HG02943 (cell line): ENCODE results near the gene CHST12.

Experiments used
- ATAC-seq: cut with Tn5 transposase; IDR thresholded peaks from one replicate; pipeline ENCODE4 v1.9.1; 2021; ENCODE audit warnings: mild to moderate bottlenecking, low read depth, moderate library complexity; ENCODE audit not compliant: unreplicated experiment

Gene CHST12

DNA sequence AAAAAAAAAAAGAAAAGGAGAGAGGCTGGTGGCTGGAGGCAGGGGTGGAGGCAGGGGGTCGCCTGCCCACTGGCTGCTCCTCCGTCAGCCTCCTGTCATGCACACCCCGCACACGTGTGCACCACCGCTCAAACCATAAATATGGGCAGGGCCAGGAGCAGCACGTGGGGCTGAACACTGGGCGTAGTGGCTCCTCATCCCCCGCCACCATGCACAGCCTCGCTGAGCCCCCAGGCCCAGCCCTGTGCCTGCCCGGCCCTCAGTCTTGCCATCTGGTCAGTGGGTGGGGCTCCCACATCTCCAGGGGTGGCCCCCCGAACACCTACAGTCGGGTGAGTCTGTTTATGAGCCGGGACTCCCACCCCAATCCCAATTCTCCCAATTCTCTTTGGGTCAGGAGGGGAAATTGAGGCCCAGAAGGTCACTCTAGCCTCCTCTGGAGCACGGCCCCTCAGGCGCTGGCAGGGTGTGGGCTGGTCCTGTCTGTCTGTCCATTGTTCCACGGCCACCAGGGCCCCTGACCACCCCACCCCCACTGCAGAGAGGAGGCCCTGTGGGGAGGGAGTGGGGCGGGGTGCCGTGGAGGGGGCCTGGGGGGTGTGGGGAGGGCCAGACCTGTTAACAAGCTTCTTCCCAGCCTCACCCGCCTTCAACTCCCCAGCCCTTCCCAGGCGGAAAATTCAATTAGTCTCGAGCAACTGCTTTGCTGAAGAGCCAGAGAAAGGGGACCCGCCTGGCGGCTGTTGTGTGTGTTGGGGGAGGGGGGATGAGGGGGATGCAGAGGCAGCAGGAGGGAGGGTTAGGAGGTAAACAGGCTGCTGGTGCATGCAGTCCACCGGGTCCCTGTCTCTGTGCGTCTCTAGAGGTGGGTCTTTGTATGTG lies 92.2 kb downstream of the CHST12 start:
- no peak for ATAC-seq

DNA sequence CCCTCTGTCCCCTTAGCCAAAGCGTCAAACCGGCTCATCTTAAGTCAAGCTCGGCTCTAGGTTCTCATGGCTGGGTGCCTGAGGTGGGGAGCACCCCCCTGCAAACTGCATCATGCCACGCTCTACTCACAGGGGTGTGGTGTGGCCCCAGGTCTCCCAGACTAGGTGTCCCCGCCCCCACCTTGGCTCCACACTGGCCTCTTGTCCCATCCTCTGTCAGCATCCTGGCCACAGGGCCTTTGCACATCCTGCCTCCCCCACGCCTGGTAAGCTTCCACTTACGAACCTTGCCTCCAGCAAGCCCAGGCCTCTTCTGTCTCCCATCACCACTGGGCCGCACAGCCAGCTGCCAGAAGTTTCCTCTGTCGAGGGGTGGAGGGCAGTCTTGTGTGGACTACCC lies 93.0 kb downstream of the CHST12 start:
- no peak for ATAC-seq

DNA sequence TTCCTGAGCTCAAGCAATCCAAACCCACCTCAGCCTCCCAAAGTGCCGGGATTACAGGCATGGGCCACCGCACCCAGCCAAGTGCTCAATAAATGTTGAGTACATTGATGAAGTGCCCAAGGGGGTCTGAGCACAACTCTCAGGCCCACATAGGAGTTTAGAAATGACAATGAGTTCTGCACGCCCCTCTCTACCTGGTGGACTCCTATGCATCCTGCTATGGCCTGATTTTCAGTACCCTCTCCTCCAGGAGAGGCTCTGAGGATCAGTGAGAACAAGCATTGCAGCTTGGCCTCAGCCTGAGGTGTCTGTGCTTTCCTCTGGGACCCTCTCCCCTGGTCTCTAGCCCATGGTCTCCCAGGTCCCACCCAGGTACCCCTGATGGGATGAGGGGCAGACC lies 93.7 kb downstream of the CHST12 start:
- no peak for ATAC-seq

DNA sequence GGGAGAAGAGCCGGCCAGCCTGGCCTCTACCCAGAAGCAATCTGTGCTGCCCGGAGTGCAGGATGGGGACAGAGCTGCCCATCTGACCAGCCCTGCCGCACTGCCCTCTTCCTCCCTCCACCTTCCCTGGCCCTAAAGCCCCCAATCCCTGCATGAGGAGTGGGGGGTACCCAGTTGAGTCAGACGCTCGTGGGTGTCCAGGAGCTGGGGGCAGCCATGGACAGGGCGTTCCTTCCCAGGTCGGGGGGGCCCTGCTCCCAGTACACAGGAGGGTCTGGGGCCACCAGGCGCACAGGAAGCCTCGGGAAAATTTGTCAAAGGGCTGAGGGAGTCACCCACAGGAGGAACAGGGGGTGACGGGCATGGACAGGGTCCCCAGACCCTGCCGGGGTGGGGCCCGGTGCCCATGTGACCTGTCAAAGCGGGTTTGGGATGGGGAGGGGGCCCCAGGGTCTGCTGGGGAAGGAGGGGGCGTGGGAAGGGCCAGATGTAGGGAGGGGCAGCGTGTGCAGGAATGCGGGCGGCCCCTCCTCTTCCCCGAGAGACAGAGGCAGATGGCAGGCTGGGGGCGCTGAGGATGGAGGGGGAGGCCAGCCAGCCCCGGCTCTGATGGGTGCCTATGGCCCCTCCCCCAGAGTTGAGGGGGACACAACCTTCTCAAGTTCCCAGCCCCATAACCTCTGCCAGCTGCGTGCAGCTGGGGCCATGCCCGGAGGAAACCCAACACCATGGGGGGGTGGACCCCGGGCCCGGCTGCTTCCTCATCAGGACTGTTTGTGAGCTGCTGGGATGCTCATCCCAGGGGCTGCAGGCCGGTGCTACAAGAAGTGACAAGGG lies 94.3 kb downstream of the CHST12 start:
- ATAC-seq, result no peak
